HCT116 (cell line): ENCODE measurements around the gene ZNF33A.

ENCODE experiments used
- ELF1 ChIP-seq: IDR thresholded peaks from 2 replicates; pipeline ENCODE4 v1.6.1; 2012; ENCODE audit warnings: low read depth, borderline replicate concordance
- EZH2phosphoT487 ChIP-seq: fragments of 200-600 bp; IDR thresholded peaks from 2 replicates; pipeline ENCODE4 v1.6.1; 2018; ENCODE audit warnings: antibody characterized with exemption, borderline replicate concordance
- RAD21 ChIP-seq: IDR thresholded peaks from 2 replicates; pipeline ENCODE4 v1.6.1; 2012; ENCODE audit warnings: low read depth, mild to moderate bottlenecking
- TF ChIP-seq, protein P1 (sequence below), 3 experiments: fragments of 200-600 bp in 1 of 3; sonication (generic) in 1 of 3; IDR thresholded peaks in 2 of 3; conservative IDR thresholded peaks in 1 of 3; 2 replicates each; pipeline ENCODE4 v1.5.1; 2012 to 2017; ENCODE audit warnings: low read depth in 2 of 3, low read length in 2 of 3, antibody characterized with exemption in 1 of 3, borderline replicate concordance in 1 of 3, control low read depth in 1 of 3, mild to moderate bottlenecking in 1 of 3, mixed read lengths in 1 of 3, mixed run types in 1 of 3, moderate library complexity in 1 of 3; ENCODE audit not compliant: insufficient read depth in 1 of 3

DNA sequence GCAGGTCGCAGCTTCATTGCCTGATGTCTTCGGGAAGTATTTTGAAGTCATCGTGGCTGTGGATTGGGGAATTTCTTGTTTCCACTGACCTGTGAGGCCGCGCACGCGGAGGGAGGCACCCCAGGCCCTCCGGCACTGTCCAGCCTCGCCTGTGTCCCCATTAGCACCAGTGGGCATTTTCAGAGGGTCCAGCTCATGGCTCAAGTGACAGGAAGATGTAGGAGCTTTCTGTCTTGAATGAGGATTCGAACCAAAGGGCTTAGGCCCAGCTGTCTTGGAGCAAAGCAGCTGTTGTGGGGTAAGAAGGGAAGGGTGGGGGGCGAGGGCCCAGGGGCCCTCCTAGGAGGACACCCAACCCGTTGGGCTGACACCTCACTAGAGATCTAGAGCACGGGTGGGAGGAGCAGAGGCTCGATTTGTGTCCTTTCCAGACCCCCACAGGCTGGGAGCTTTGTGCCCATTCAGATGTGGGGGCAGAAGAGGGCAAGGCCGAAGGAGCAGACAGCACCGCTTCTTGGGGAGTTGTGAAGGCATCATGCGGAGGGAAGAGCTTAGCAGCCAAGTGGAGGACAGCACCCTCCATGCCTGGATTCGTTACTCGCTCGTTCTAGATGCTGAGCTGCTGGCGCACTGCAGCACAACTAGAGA lies 84.6 kb downstream of the ZNF33A start:
- no peak for TF ChIP-seq EZH2phosphoT487
- no peak for TF ChIP-seq ELF1
- TF ChIP-seq, protein P1, sequence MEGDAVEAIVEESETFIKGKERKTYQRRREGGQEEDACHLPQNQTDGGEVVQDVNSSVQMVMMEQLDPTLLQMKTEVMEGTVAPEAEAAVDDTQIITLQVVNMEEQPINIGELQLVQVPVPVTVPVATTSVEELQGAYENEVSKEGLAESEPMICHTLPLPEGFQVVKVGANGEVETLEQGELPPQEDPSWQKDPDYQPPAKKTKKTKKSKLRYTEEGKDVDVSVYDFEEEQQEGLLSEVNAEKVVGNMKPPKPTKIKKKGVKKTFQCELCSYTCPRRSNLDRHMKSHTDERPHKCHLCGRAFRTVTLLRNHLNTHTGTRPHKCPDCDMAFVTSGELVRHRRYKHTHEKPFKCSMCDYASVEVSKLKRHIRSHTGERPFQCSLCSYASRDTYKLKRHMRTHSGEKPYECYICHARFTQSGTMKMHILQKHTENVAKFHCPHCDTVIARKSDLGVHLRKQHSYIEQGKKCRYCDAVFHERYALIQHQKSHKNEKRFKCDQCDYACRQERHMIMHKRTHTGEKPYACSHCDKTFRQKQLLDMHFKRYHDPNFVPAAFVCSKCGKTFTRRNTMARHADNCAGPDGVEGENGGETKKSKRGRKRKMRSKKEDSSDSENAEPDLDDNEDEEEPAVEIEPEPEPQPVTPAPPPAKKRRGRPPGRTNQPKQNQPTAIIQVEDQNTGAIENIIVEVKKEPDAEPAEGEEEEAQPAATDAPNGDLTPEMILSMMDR (IDR thresholded peaks at IDR 0.05 in 2 of 3, conservative IDR thresholded peaks at IDR 0.05 in 1 of 3; ENCODE audit: borderline replicate concordance in 1 of 3, insufficient read depth in 1 of 3, low read depth in 2 of 3, low read length in 2 of 3): no peak
- no peak for TF ChIP-seq RAD21
